CD4-positive, alpha-beta T cell treated with Interleukin-17A for 1 hour (primary cell): ENCODE results near the gene COL23A1.

Experiments
- DNase-seq: peaks from one replicate; pipeline ENCODE4 v3.0.0-alpha.2; 2020

COL23A1 gene

DNA sequence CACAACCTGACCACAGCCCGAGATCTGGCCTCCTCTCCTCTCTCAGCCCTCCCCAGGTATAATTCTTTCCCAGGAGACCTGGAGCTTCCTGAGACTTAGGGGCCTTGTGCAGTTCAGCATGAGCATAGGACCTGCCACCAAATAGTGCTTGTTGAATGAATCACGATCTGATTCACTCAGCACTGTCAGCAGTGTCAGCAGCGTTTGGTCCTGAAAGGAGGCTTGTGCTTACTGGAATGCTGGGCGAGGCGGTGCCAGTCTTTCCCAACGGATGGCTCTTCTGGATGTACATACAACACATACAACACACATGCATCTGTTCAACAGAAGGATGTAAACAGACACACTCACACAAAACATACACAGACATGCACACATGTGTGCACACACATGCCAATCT, 173.3 kb downstream of the COL23A1 start:
- no peak for DNase-seq

DNA sequence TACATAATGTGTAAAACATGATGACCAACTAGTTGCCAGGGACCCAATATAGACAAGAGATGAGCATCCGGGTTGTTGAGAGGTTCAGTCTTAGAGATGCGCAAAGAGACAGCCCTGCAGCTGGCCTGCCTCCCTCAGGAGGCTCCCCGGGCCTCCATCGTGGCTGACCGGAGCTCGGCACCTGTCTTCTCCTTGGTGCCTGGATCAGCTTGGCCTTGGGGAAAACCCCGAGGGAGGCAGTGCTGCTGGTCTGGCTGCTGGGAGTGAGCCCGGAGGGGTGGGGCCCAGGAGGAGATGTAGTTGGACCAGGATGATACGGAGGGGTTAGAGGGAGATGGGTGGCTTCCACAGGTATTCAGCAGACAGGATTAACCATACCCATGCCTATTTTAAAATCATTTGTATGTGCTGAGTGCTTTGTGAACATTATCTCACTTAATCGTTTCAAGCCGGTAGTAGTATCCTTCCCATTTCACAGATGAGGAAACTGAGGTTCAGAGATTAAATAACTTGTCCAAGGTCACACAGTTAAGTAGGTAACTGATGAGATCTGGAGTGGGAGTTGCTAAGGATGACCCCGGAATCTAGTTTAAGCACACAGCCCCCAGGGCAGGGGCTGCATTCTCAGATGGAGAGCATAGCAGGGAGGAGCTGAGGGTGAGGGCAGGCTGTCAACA, 173.8 kb downstream of the COL23A1 start:
- DNase-seq, result no peak

DNA sequence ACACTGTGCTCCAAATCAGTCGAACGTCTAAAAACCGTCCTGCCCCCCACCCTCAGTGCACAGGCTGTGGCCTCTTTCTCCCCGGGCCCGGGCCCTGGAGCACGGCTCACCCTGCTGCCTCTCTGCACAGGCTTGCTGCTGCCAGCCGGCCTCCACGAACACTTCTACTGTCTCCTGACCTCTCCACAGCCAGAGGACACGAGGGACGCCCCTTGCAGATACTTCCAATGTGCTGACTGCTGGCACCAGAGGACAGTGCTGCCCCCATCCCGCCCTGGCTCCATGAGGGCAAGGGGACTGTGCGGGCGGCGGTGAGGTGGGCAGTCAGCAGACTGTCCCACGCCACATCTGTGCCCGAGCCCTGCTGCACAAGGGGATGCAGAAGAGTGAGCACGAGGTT, 174.8 kb downstream of the COL23A1 start:
- DNase-seq, result no peak

DNA sequence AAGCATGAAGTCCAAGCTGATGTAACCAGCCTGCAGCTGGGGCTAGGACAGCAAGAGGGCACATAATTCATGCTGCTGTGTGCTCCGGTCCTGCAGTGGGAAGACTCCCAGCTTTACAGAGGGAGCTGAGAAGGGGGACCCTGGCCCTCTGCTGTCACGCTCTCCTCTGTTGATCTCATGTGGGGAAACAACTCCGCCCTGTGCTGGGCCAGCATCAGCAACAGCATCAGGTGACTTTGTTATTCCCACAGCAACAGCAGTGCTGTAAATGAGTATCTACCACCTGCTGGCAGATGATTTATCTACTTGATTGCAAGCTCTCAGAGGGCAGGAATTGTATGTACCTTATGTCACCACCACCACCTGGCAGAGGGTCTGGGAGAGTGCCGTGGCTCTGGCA, 176.2 kb downstream of the COL23A1 start:
- DNase-seq, result no peak

DNA sequence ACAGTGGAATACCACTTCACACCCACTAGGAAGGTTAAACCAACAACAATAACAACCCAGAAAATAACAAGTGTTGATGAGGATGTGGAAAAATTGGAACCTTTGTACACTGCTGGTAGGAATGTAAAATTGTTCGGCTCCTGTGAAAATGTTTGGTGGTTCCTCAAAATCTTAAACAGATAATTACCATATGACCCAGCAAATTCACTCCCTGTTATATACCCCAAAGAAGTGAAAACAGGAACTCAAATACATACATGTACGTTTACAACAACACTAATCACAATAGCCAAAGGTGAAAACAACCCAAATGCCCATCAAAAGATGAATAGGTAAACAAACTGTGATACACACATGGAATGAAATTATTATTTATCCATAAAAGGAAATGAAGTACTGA, 179.1 kb downstream of the COL23A1 start:
- DNase-seq, result no peak

DNA sequence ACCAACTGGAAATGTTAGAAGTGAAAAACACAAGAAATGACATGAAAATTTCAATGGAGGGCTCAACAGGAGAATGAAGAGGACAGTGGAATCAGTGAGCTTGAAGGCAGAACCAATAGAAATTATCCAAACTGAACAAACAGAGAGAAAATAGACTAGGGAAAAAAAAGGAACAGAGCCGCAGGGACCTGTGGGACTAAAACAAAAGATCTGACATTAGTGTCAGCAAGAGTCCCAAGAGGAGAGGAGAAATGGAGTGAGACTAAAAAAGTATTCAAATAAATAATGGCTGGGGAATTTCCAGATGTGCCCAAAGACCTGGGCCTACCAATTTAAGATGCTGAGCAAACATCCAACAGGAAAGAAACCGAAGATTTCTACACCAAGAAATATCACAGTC, 182.5 kb downstream of the COL23A1 start:
- no peak for DNase-seq

DNA sequence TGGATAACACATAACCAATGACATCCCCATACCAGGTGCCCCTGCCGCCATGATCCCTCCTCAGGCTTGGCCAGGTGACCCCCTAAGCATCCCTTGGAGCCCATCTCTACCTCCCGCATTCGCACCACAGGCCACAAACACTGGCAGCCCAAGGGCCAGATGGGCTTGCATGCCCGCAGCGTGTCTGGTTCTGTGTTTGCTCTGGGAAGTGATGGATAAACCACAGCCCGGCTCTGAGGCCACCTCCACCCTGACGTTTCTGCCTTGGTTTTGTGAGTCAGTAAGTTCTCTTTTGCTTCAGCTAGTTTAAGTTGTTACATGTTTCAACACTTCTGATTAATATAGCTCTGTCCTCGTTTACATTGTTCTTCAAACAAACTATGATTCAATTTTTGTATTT, 185.2 kb downstream of the COL23A1 start:
- no peak for DNase-seq

DNA sequence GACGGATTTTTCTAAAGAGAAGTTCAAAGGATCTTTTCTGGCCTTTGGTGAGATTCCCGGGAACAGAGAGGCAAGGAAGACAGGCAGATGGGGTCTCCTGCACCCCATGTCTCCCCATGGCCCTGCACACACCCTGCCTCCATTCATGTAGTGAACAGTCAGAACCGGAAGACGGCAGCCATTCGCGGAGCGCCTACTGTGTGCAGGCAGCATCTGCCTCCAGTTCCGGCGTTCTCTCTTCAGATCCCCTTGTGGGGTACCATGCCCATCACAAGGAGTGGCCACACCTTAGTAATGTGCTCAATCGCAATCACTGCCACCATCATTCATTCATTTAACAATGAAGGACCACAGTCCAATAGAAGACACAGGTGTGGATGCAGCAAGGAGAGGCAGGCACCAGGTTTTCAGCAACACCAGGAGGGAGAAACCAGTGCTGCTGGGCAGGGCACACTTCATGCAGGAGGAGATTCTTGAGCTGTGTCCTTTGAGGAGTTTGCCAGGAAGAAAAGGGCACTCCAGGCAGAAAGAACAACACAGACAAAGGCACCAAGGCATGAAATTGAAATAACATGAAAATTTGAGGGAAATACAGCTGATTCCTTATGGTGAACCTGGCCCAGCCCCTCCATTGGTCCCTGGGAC, 186.1 kb downstream of the COL23A1 start:
- DNase-seq, result no peak

DNA sequence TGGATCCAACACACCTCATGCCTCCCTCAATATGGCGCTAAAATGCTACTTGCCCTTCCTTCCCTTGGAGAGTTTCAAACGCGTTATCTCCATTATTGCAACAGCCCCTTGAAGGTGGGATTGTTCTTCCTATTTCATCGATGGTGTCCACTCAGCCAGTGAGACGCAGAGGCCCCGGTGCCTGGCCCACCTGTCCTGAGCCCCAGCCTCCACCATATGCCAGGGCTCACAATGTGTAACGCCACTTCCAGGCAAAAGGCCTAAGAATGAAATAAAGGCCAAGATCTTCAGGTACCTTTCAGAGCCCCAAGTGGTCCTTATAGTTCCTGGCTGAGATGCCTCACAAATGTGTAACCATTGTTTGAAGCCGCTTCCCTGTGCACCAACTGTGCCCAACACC, 186.8 kb downstream of the COL23A1 start:
- no peak for DNase-seq

DNA sequence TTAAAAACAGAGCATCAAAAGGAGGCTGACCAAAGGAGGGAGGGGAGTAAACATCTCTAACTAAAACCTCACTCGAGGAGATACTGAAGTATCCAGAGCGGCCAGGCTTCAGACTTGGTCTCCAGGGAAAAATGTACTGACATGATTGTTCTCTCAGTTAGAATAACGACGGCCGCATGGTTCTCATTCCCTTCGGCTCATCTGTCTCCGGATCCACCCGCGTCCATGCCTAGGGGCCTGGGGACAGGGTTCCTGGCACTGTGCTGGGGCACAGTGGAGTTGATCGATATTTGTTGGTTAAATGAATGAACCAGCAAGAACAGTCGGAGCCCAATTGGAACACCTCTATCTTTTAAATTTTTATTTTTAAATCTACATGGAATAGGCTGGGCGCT, 190.5 kb downstream of the COL23A1 start:
- no peak for DNase-seq

DNA sequence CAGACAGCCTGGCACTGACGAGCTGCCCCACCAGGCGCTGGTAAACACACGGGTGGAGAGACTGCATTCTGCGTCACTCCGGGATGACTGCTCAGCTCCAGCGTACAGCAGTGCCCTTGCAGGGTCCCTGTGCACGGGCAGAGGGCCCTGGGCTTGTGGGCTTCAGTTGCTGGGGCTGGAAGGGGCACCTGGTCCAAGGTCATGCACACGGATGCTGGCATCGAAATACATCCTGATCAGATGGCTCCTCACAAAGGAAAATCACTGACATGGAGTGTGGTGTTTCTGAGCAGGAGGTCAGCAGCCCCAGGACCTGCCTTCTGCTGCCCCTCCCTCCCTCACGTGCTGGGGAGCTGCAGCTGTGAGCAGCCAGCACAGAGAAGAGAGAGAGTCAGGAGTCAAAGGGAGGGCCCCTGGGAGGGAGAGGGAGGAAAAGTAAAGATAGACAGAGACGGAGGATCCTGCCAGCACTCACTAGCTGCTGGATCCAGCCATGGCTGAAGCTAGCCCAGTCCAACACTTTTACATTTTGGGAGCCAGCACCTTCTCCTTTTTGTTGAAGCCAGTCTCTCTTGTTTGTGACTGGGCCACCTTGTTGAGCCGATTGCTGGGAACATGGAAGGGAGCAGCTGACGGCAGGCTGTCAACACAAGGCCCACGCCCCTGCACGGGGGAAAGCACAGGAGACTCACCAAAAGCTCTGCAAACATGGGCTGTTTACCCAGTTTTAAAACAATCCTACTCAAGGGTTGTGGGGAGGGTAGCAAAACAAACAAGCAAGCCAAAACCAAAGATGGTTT, 191.1 kb downstream of the COL23A1 start:
- DNase-seq, result no peak

DNA sequence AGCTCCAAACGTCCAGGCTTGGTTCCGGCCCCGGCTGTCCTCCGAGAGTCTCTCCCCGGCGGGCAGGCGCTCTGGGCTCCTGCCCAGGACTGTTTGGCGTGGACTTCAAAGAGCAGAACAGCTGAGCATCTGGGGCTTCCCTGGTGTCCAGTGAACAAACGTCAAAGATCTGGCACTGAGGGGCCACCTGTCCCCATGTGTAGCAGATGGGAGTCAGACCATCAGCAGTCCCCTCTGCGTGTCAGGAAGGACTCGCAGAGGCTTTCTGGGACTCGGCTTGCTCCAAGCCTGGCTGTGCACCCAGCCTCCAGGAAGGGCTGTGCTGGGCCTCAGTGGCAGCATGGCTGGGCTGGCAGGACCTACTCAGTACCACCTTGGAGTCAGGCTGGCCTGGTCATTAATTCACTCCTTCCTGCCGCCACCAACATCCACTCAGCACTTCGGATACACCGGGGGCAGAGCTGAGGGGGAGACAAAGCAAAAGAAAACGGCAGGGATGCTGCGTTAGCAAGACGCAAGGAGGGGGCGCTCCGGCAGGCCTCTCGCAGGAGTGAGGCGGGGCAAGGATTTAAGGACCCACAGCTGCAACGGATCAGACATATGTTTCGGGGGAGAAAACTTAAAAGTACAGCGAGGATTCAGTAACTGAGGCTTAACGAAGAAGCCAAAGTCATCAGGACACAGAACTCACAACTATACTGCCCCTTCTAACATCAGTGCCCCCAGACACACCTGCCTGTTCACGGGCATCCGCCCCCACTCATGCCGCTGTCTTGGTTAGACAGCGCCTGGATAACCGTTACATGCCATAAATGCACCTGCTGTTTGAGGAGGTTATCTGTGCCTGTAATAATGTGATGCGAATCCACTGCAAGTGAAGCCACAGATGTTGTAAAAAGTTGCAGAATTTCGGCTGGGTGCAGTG, 193.1 kb downstream of the COL23A1 start:
- DNase-seq, result no peak

DNA sequence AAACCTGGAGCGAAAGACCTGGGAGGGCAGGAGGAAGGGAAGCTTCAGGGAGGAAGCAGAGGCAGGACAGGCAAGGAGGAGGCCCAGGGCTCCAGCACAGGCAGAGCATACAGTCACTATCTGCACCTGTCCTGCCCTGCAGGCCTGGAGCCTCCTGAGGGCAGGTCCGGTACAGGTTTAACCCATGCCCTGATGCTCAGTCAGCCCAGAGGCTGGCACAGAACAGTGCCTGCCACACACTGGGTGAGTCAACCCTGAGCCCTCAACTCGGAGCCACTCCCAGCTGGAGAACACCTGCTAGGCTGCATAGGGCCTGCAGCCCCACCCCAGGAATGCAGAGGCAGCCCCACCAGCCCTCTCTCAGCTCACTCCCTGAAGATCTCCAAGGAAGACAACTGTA, 196.1 kb downstream of the COL23A1 start:
- no peak for DNase-seq

DNA sequence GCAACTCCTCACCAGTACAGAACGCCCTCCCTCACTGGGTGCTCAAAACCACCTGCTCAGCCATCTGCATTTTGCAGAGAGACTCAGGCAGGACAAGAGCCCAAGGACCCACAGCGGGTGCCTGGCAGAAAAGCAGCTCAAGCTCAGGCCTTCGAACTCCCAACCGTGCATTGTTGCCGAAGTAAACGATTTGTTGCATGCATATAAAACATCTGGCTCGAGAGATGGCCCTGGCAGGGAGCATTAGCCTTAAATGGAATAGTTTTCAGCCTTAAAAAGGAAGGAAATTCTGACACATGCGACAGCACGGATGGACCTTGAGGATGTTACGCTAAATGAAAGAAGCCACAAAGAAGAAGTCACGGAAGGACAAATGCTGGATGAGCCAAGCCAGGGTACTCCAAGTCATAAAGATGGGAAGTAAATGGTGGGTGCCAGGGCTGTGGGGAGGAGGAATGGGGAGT, 197.2 kb downstream of the COL23A1 start:
- DNase-seq, result no peak

DNA sequence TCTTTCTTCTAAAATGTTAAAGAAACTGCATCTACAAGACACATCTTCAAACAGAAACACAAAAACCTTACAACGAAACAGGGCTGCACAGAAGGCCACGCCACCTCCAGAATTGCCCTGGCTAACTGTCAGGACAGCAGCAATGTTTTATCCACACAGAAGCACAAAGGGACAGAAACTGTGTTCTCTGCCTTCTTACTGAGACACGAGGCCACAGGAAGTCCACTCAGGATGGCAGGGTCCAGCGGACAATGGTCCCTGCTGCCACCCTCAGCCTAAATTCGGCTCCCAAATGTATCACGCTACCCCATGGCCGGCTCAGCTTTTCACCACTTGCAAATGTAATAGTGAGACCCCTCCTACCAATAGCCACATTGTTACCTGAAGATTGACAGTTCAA, 197.8 kb downstream of the COL23A1 start:
- no peak for DNase-seq

DNA sequence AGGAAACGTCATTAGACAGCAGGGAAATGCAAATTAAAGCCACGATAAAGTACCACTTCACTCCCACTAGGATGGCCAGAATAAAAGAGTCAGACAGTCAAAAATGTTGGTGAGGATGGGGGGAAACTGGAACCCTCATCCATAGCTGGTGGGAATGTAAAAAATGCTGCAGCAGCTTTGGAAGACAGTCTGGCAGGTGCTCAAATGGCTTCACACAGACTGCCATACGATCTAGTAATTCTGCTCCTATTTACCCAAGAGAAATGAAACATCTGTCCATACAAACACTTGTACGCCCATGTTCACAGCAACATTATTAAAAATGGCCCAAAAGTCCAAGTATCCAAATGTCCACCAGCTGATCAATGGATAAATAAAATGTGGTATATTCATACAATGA, 198.7 kb downstream of the COL23A1 start:
- DNase-seq, result no peak

DNA sequence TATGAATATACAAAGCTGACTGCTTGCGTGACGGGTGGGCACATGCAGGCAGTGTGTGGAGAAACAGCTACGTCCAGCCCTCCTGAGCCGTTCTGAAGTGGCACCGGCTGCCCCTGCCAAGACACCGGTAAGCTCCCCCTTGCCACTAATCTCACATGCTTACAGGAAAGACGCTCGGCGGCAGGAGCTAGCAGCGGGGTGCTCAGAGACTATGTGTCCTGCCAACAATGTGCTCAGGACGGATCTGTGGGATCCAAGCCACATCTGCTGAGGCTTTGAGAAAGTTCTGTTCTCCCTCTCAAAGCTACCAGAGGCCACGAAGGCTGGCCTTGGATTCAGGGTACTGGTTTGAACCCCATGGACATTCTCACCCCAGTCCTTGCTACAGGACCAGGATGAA, 200.4 kb downstream of the COL23A1 start:
- no peak for DNase-seq

DNA sequence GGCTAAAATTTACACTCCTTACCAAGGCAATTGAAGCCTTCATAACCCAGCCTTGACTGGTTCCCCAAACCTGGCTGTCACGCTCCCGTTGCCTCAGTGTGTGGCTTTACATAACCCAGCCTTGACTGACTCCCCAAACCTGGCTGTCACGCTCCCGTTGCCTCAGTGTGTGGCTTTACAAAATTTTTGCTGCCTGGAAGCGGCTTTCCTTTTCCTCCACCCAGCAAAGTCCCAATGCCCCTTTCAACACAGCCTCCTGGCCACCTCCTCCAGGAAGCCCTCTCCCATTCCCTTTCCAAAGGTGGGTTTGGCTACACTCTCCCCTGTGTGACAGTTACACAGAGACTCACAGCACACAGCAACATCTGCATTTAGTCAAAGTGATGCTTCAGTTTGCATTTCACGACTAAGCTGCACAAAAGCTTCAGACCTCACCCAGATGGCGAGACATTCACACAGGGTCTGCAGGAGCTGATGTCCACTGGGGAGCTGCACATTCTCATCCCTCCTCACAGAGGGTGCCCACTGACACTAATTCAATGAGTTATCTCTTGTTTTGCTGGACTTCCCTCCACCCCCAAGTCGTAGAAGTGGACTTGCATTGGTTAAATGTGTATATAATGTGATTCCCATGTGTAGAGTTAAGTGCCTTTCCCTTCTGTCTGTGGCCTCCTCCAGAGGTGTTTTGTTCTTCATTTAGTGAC, 201.0 kb downstream of the COL23A1 start:
- no peak for DNase-seq

DNA sequence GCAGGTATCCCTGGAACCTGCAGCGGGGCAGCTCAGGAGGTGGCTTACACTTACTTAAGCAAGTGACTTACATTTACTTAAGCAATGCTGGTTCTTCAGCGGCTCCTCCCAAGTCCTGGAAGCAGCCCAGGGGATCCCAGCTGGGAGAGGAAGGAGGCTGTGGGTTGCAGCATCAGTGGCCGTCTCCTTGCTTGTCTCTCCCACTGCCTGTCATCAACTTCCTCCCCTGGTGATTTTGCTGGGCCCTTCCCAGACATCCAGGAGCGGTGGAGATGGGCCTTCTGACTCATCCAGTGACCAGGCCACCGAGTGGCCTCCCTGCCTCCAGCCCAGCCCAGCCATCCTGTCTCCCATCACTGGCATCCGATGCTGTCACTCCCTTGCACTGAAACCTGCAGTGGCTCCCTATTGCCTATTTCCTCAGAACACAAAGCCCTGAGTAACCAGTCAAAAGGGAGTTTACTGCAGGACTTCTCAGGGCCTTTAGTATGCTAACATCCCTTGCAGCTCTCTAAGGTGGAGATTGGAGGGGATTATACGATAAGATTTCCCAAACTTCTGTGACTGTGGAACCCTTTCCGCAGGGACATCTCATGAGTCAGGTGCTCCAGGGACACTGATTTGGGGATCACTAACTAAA, 201.7 kb downstream of the COL23A1 start:
- no peak for DNase-seq

DNA sequence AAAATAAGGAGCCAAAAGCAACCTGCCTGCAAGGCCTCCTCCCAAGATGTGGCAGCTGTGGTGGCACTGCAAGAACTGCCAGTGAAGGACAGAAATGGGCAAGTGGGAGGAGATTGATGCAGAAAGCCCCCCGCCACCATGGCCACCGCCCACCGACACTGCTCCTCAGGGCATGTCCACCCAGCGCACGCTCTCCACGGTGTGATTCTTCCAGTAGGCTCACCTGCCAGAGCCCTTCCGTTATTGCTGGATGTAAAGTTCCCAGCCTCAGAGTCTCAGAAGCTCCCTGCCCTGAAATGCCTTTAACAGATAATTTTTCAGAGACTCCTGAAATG, 202.4 kb downstream of the COL23A1 start:
- DNase-seq, result no peak

DNA sequence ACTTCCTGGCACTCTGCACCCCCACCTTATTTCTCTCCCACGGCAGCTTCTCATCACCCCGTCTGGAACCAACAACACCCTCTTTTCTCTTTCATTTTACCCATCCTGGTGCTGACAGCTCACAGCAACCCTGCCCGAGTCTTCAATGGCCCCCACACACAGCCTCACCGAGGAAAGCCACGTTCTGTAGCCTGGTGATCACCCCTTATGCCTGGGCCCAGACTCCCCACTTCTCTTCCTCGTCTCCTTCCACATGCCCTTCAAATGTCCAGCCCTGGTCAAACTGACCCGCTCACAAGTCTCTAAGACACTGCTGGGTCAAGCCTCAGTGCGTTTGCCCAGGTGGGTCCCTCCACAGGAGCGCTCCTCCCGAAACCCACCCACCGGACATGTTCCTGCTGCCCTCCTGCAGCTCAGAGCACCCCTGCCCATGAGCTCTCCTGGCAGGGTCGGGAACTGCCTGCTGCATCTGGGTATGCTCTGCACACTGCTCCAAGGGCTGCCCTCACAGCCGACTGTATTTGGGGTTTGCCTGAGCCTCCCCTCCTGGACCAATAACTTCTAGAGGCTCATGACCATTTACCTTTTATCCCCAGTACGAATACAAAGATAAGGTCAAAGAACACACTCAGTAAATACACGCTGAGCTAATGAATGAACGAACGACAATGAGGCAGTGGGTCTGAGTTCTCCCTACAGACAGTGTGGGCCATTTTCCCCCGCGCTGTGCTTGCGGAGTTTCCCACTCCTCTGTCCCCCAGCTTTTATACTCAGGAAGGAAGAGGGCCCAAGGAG, 202.9 kb downstream of the COL23A1 start:
- DNase-seq, result no peak
